HG02938 (cell line): ENCODE data around the gene TAF15.

Experiments
- ATAC-seq: cut with Tn5 transposase; IDR thresholded peaks from one replicate; pipeline ENCODE4 v1.9.1; 2021; ENCODE audit warnings: mild to moderate bottlenecking, moderate library complexity; ENCODE audit not compliant: unreplicated experiment

TAF15 gene

GRCh38 chr17:35808962-35809854, at the start of gene TAF15:
Gene TAF15 (plus strand): TSS chr17:35809484. CDS start chr17:35809570, 86 bp downstream.
- peak; percentile 84 for ATAC-seq

GRCh38 chr17:35760587-35760986, 48.7 kb upstream of the TAF15 start, which contains the start of gene C17orf50:
Gene C17orf50 (plus strand): TSS chr17:35760887. CDS start chr17:35760942, 55 bp downstream.
- ATAC-seq: no peak

DNA sequence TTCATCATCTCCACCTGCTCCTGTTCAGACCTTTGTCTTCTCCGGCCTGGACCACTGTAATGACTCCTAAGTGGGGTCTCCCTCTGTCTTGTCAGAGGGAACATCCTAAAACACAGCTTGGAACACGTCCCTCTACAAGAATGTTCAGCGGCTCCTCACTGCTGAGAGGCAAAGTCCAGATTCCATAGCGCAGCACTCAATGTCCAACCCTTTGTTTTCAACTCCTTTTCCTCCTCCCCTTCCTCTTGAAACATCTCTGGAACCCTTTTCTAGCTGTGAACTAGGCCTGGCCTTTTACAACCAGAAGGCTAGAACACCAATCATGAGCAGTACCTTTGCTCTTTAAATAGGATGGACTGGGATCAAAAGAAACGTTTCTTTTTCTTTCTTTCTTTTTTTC, 47.7 kb upstream of the TAF15 start:
- ATAC-seq: no peak

DNA sequence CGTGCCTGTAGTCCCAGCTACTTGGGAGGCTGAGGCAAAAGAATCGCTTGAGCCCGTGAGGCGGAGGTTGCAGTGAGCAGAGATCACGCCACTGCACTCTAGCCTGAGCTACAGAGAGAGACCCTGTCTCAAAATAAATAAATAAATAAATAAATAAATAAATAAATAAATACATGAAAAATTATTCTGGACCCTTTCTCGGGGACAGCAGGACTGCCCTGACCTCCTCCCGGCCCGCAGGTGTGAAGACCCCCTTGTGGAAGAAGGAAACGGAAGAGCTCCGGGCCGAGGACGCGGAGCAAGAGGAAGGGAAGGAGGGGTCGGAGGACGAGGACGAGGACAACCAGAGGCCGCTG, 45.5 kb upstream of the TAF15 start:
- no peak for ATAC-seq

DNA sequence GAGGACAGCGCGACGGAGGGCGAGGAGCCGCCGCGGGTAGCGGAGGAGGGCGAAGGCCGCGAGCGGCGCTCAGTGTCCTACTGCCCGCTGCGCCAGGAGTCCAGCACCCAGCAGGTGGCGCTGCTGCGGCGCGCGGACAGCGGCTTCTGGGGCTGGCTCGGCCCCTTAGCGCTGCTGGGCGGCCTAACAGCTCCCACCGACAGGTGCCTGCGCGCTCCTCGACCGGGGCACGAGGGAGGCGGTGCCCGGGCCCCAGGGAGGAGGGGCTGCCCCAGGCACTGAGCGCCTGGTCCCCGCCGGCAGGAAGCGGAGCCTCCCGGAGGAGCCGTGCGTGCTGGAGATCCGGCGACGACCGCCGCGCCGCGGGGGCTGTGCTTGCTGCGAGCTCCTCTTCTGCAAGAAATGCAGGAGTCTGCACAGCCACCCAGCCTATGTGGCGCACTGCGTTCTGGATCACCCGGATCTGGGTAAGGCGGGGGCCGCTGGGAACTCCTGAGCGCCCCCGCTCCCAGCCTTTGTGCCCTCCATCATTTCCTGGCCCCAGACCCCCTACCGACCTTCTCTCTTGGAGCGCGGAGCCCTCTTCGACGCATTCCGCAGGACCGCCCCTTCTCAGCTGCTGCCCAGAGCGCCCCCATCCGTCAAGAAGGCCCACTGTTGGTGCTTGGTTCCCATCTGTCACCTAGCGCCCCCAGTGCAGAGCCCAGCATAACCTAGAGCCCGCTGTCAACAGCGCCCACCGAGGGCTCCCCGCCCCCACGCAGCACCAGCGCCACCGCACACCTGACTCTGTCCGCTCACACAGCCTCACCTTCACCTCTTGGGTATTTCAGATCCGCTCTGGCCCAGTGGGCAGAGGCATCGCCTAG, 44.9 kb upstream of the TAF15 start:
- ATAC-seq: peak; percentile 58

- ATAC-seq: no peak
Measured at GRCh38 chr17:35765086-35765710, 44.1 kb upstream of the TAF15 start.

- no peak for ATAC-seq
Measured at GRCh38 chr17:35765756-35766488, 43.4 kb upstream of the TAF15 start.

DNA sequence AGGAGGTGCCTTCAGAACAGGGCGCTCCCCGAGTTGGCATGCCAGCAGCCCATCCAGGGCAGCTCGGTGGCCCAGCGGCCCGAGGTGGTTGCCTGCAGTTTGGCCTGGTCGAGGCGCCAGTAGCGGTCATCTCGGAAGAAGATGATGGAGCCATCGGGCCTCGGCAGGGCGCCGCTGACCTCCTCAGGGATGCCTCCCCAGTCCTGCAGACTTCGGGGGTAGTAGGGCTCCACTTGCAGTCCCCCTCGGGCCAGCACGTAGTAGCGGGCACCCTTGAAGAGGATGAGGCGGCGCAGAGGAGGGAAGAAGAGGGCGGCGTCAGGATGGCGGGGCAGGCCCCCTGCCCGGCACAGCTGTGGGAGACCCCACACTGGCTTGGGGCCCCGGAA, 42.8 kb upstream of the TAF15 start:
- no peak for ATAC-seq

GRCh38 chr17:35766903-35767510, 42.3 kb upstream of the TAF15 start:
- no peak for ATAC-seq

GRCh38 chr17:35768797-35769196, 40.5 kb upstream of the TAF15 start:
- ATAC-seq: no peak

DNA sequence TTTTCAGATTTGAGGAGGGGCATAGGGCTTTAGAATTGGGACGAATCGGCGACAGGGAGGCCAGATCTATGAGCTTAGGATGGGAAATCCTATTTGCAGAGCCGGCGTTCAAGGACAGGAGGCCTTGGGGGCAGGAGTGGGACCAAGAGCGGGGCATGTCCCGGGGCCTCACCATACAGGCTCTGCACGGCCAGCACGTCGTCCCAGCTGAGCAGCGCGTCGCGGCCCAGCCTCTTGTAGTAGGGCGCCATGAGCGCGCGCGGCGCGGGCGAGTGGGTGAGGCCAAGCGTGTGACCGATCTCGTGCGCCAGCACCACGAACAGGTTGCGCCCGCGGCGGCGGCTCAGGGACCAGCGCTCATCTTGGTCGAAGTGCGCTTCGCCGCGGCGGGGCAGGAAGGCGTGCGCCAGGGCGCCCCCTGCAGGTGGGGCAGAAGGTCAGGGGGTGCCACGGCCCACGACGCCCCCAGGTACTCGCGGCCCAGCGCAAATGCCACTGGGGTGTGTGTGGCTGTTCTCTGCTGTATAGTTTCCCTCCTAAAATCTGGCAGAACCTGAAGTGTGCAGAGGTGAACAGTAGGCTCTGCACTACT, 39.3 kb upstream of the TAF15 start:
- no peak for ATAC-seq

GRCh38 chr17:35773129-35773528, 36.2 kb upstream of the TAF15 start:
- ATAC-seq: no peak

- ATAC-seq: no peak
Measured at GRCh38 chr17:35773679-35774425, 35.4 kb upstream of the TAF15 start.

DNA sequence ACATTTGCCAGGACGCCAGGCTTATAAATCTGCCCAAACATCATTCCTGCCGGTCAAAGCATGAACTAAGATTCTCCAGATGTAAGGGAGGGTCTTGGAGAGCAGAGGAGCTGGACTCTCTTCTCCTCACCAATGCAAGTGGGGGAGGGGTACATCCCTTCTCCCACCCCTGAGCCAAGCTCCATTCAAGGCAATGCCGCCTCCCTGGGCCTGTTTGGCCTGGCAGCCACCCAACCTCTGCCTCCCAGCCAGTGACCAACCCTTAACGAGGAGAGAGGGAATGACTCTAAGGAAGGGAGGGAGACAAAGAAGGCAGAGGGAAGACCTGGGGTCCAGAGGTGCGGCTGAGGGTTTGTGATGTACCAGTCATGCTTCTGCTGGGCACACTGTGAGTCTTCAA, 34.8 kb upstream of the TAF15 start:
- ATAC-seq: no peak

DNA sequence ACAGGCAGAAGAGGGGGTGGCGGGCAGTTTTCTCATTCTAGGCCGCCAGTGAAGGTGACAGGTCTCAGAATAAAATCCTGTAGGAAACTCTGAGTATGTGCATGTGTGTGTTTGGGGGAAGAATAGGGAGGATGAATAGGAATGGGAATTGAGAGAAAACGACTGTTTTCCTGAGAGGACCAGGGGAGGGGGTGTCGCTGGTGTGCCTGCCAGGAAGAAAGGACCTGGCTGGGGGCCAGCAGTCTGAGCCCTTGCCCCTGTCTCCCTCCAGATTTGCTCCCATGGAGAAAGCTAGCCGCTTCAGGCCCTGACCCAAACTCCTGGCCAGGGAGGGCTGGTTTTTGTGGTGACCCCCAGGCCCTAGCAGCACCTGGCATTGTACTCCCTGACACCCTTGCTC, 34.2 kb upstream of the TAF15 start:
- no peak for ATAC-seq

- ATAC-seq: no peak
Measured at GRCh38 chr17:35775583-35775982, 33.7 kb upstream of the TAF15 start.

DNA sequence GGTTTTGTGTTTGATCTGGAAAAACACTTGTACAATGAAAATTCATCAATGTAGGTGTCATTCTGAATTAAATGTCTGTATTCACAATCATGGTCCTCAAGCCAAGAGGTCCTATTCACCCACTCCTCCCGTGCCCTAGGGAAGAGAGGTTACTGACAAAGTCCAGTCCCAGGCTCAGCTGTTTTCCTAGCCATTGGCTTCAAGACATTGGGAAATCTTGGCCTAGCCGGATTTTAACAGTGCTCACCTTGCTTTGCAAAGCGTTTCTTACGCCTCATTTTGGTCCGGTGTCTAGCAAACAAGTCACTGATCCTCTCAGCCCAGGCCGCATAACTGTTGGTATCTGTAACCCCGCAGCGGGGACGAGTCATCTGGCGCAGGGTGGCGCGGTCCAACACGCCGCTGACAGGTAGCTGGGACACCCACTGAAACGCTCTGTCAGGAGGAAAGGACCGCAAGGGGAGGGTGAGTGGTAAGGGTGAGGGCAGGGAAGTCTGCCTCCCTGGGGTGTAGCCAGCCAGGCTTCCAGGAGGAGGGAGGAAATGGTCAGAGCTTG, 30.6 kb upstream of the TAF15 start:
- no peak for ATAC-seq

DNA sequence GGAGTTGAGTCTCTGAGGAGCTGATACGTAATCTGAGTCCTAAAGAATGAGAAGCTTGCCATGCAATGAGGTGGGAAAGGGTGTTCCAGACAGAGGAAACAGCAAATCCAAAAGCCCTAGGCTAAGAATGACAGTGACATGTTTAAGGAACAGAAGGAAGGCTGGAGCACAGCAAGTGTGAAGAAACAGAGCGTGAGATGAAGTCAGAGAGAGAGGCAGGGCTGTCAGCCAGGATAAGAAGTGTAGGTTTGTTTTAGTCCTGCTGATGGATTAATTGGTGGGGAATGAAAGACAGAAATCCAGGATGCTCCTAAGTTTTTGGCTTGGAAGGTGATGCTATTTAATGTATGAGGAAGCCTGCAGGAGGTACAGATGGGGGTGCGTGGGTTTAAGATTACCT, 28.3 kb upstream of the TAF15 start:
- no peak for ATAC-seq

GRCh38 chr17:35784895-35785294, 24.4 kb upstream of the TAF15 start:
- ATAC-seq: no peak
